GOT3 (cell line): Measurements from ENCODE around the gene CDK19.
"Not testable (repeated sequence)": the region's sequence is repeated elsewhere in the genome, so short reads cannot be mapped to it uniquely, and the experiment has no call there.

ENCODE experiments used
- DNase-seq: peaks from one replicate; lab custom pipeline; 2025; ENCODE audit warnings: mixed read lengths; lab: John Stamatoyannopoulos, UW

CDK19 gene

DNA sequence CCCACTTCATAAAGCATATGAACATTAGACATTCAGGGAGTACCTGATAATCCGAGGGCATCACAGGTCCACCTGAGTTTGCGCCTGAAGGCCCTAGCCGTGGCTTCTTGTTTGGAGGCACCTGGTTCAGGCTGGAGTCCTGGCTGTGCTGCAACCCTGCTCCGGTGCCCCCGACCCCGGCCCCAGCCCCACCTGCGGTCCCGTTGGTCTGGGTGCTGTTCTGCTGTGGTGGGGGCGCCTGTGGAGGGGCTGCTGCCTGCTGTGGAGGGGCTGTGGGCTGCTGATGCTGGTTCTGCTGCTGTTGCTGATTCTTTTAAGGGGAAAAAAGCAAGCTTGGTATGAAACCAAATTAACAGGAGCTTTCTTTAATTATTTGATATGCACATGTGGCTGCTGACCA lies 194.2 kb downstream of the CDK19 start:
- no peak for DNase-seq

DNA sequence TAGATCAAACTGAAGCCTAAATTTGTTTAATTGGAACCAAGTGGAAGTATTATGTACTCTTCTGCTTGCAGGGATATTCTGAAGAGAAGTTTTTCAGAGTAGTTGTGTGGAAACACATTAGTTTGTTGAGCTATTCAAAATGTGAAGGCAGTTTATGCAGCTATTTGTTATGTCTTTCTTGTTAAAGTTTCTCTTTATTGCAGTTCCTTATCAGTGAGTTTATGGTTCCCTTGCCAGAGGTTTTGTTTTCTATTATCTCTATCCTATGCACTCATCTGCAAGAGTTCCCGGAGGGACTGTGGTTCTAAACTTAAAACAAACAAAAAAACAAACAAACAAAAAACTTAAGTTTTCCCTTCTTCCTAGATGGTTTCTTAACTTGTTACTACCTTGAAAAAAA lies 195.2 kb downstream of the CDK19 start:
- no peak for DNase-seq

DNA sequence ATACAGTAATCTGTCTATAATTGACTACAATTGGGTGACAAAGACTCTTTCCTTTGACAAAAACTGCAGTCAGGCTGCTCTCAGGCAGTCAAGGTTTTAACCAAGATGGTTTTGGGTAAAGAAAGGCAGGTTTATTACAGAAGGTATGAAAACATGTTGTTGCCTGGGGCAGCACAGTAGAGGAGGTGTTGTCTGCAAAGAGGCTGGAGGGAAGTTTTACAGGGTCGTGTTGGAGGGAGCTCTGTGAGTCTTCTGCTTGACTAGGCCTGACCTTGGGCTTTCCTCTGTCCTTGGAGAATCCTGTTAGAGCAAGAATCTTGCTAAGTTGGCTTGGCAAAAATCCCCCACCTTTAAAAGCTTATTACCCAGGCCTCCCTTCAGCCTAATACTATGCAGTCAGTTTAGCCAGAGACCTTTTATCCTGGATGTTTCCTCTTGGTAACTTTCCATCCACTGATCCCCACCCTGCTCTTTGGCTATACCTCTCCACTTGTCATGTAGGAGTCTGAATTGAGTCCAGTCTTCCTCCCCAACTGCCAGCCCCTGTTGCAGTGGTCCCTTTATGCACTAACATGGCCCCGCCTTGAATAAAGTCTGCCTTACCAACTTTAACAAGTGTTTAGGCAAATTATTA lies 195.9 kb downstream of the CDK19 start:
- DNase-seq, result no peak

- DNase-seq, result no peak
Measured at GRCh38 chr6:110618591-110619267, 196.5 kb downstream of the CDK19 start.

- no peak for DNase-seq
Measured at GRCh38 chr6:110617057-110617456, 198.2 kb downstream of the CDK19 start.

- no peak for DNase-seq
Measured at GRCh38 chr6:110615722-110616121, 199.5 kb downstream of the CDK19 start.

DNA sequence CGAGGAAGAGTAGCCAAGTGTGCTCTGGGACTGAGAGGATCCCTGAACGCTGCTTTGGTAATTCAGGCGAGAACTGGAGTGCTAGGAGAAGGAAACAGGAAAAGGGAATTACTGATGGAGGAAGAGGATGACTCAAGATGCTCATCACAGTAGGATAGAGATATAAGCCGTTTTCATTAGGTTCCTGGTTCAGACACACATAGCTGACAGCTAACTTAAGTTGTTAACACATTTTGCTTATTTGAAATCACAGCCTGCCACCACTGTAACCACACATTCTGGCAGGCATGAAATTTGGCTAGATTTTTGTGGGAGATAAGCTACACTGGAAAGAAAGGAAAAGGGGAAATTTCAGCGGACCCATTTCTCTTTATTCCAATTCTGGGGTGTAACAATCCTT lies 200.7 kb downstream of the CDK19 start:
- no peak for DNase-seq

- DNase-seq, result no peak
Measured at GRCh38 chr6:110614106-110614505, 201.2 kb downstream of the CDK19 start.

GRCh38 chr6:110613356-110613755 lies 201.9 kb downstream of the CDK19 start:
- DNase-seq, result no peak

DNA sequence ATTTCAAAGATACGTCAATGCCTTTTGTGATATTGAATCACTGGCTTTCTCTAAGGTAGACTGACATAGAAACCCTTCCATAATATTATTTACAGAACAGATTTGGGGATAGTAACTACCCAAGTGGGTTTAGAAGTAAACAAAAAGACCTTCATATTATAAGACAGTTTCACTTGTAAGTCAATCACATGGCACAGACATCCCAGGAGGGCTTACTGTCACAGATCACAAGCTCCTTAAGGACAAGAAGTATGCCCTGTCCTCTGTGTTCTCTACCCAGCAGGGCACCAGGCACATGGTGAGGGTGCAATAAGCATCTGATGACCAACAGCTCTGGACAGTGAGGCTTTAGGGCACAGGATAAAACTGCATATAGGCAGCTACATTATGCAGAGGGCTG lies 203.0 kb downstream of the CDK19 start:
- no peak for DNase-seq

DNA sequence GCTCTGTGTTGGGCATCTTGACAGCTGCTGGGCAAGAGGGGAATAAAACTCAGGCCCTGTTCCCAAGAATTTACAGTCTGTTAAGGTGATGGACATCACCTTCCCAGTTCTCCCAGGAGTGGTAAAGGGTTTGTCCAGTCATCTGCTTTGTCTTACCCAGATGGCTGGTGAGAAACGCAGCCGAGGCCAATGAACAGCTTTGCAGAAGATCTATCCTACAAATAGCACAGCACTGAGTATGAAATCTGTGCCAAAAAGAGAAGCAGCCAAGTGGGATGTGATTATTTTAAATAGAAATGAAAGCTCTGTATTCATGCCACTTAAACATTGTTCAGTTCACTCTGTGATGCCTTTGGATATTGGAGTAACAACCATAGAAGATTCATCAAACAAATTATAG lies 206.2 kb downstream of the CDK19 start:
- DNase-seq, result no peak

DNA sequence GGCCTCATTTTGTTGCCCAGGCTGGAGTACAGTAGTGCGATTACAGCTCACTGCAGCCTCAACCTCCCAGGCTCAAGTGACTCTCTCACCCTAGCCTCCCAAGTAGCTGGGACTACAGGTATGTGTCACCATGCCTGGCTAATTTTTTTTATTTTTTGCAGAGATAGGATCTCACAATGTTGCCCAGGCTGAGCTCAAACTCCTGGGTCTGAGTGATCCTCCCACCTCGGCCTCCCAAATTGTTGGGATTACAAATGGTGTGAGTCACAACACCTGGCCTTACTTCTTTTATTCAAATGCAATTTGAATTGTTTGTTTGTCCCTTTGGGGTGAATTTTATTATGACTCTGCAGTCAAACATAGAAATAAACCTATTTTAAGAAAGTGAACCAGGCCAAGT lies 207.1 kb downstream of the CDK19 start:
- DNase-seq, result no peak

DNA sequence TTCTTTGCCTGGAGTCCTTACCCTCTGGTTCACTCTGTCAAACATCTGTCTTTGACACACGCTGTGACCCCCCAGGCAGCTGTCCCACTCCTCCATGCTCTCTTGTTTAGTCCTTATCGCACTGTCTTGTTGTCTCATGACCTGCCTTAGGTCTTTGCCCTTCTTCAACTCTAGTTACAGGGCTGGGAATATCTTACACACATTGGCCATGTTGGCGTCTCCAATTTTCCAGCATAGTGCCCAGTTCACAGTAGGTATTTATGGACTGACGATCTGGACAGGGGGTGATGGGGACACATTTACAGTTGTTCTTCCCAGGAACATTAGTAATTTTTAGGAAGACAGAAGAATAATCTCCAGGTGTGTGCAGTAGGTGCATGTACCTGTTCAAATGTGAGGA lies 209.1 kb downstream of the CDK19 start:
- no peak for DNase-seq

DNA sequence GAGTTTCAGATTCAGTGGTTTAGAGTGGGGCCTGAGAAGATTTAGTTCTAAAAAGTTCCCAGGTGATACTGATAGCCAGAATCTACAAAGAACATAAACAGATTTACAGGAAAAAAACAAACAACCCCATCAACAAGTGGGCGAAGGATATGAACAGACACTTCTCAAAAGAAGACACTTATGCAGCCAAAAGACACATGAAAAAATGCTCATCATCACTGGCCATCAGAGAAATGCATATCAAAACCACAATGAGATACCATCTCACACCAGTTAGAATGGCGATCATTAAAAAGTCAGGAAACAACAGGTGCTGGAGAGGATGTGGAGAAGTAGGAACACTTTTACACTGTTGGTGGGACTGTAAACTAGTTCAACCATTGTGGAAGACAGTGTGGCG lies 214.6 kb downstream of the CDK19 start:
- not testable (repeated sequence) for DNase-seq

- DNase-seq, result no peak
Measured at GRCh38 chr6:110597761-110598160, 217.5 kb downstream of the CDK19 start.

- DNase-seq, result no peak
Measured at GRCh38 chr6:110596354-110596753, 218.9 kb downstream of the CDK19 start.

DNA sequence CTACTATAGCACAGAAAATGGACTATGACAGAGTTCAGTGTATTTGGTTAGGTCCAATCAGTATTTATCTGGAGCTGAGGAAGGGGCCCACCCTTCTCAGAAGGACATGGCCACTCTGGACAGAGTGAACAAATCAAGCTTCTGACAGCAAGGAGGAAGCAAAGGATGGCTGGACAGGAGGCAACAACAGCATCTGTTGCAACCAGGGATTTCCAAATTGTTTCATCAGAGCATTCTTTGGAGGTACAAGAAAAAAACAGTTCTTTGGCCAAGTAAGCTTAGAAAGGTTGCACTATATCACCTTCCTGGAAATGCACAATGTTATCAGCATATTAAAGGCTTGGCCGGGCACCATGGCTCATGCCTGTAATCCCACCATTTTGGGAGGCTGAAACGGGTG lies 220.2 kb downstream of the CDK19 start:
- no peak for DNase-seq

DNA sequence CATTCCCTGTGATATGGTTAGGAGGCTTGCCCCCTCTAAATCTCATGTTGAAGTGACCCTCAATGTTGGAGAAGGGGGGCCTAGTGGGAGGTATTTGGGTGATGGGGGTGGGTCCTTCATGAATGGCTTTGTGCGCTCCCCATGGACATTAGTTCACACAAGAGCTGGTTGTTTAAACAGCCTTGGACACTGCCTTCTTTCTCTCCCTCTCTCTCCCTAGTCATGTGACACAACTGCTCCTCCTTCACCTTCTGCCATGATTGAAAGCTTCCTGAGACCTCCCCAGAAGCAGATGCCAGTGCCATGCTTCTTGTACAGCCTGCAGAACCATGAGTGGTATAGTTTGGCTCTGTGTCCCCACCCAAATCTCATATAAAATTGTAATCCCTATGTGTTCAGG lies 221.6 kb downstream of the CDK19 start:
- no peak for DNase-seq

GRCh38 chr6:110592765-110593164 lies 222.5 kb downstream of the CDK19 start:
- no peak for DNase-seq

GRCh38 chr6:110590821-110591351 lies 224.4 kb downstream of the CDK19 start:
- DNase-seq, result no peak

DNA sequence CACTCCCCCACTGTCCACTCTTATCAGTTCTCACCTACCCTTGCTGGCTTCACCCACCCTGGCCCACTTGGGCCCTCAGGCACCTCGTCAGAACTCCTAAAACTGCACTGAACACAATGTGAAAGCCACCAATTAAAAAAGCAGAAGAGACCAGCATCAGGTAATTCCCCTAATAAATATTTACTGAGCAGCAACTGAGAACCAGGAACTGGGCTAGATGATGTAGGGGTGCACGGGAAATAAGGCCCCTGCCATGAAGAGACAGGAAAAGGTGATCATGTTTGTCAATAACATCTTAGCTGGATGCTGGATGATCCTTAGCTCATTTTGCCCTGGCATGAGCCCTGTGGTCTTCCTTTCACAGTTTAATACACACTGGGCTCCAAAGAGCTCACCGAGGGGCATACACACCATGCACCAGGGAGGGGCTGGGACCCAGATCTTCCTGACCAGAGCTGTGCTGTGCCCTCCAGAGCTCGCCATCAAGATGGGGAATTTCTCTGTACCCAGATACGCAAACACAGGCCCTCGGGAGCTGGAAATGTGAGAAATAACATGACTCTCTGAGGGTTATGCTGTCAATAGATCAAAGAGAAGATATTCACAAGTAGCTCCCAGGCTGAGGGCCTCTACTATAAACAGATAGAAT lies 225.3 kb downstream of the CDK19 start:
- DNase-seq, result no peak

GRCh38 chr6:110587328-110587727 lies 227.9 kb downstream of the CDK19 start:
- DNase-seq, result no peak

DNA sequence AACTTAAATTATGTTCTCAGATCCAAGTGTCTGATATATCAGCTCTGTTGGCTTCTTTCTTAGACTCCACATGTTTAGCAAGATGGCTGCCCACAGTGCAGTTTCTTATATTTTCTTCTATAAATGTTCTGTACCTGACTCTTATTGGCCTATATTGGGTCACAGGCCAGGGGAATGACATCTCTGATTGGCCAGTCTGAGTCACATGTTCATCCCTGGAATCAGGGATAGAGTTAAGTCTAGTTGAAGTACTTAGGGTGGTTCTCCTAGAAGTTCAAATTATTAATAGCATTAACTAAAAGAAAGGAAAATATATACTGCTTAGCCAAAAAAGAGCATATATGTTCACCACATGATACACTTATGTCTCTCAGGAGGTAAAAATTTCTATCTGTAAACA lies 233.6 kb downstream of the CDK19 start:
- DNase-seq, result no peak
